ENCODE data around the gene BCL7B.

Gene BCL7B

GRCh38 chr7:73599916-73600315, 42.4 kb upstream of the BCL7B start:
- Histone ChIP-seq H3K4me3 (ENCODE audit: low read length) (no peak overlapping the region), H3K9me3 (ENCODE audit: control insufficient read depth, insufficient read depth, low read length) (no peaks in the 10 kb centered on the region), H3K36me3 (ENCODE audit: control insufficient read depth, low read length) (no peaks in the 10 kb centered on the region), H3K4me2 (ENCODE audit: low read length) (no peak overlapping the region), H4K20me1 (ENCODE audit: control insufficient read depth, insufficient read depth, low read depth, low read length) (no peaks in the 10 kb centered on the region), H3K9me2 (replicated peaks; ENCODE audit: control insufficient read depth, low read length) (no peaks in the 10 kb centered on the region), H3K79me2 (ENCODE audit: control insufficient read depth, low read length) (no peaks in the 10 kb centered on the region), H3F3A (ENCODE audit: control insufficient read depth, insufficient read depth) (no peaks in the 10 kb centered on the region), H3K27ac (ENCODE audit: low read depth, low read length) (no peak overlapping the region), H3K4me1 (ENCODE audit: control insufficient read depth, low read length) (no peaks in the 10 kb centered on the region), H3K27me3 (ENCODE audit: control insufficient read depth, low read length) (peaks cover 11% of the 10 kb centered on the region)
- TF ChIP-seq CTCF (IDR thresholded peaks at IDR 0.05; ENCODE audit: low read depth, low read length, poor library complexity, severe bottlenecking) (no peak), EZH2phosphoT487 (IDR thresholded peaks at IDR 0.05; ENCODE audit: borderline replicate concordance, low read length) (no peak)

- no peak overlapping the region for H3K27ac ChIP-seq (ENCODE audit: low read depth, low read length)
- H3K27me3 ChIP-seq (ENCODE audit: control insufficient read depth, low read length) = peaks cover 11% of the 10 kb centered on the region
- H3K9me2 ChIP-seq (replicated peaks; ENCODE audit: control insufficient read depth, low read length) = no peaks in the 10 kb centered on the region
- H3K79me2 ChIP-seq (ENCODE audit: control insufficient read depth, low read length) = no peaks in the 10 kb centered on the region
- no peak overlapping the region for H3K4me2 ChIP-seq (ENCODE audit: low read length)
- H3K4me1 ChIP-seq (ENCODE audit: control insufficient read depth, low read length) = no peaks in the 10 kb centered on the region
- H3K4me3 ChIP-seq (ENCODE audit: low read length) = no peak overlapping the region
- no peaks in the 10 kb centered on the region for H4K20me1 ChIP-seq (ENCODE audit: control insufficient read depth, insufficient read depth, low read depth, low read length)
- TF ChIP-seq CTCF (IDR thresholded peaks at IDR 0.05; ENCODE audit: low read depth, low read length, poor library complexity, severe bottlenecking) (no peak), EZH2phosphoT487 (IDR thresholded peaks at IDR 0.05; ENCODE audit: borderline replicate concordance, low read length) (no peak)
- no peaks in the 10 kb centered on the region for H3K9me3 ChIP-seq (ENCODE audit: control insufficient read depth, insufficient read depth, low read length)
- H3F3A ChIP-seq (ENCODE audit: control insufficient read depth, insufficient read depth) = no peaks in the 10 kb centered on the region
- no peaks in the 10 kb centered on the region for H3K36me3 ChIP-seq (ENCODE audit: control insufficient read depth, low read length)
Measured at GRCh38 chr7:73599151-73599882, 41.8 kb upstream of the BCL7B start.

- H3K9me3 ChIP-seq (ENCODE audit: control insufficient read depth, insufficient read depth, low read length) = no peaks in the 10 kb centered on the region
- no peak overlapping the region for H3K4me3 ChIP-seq (ENCODE audit: low read length)
- H3K27ac ChIP-seq (ENCODE audit: low read depth, low read length) = no peak overlapping the region
- H3K9me2 ChIP-seq (replicated peaks; ENCODE audit: control insufficient read depth, low read length) = no peaks in the 10 kb centered on the region
- no peaks in the 10 kb centered on the region for H3K36me3 ChIP-seq (ENCODE audit: control insufficient read depth, low read length)
- no peaks in the 10 kb centered on the region for H3K4me1 ChIP-seq (ENCODE audit: control insufficient read depth, low read length)
- no peak for TF ChIP-seq CTCF (IDR thresholded peaks at IDR 0.05; ENCODE audit: low read depth, low read length, poor library complexity, severe bottlenecking)
- TF ChIP-seq EZH2phosphoT487 (IDR thresholded peaks at IDR 0.05; ENCODE audit: borderline replicate concordance, low read length) = no peak
- H4K20me1 ChIP-seq (ENCODE audit: control insufficient read depth, insufficient read depth, low read depth, low read length) = no peaks in the 10 kb centered on the region
- H3K27me3 ChIP-seq (ENCODE audit: control insufficient read depth, low read length) = peaks cover 13% of the 10 kb centered on the region
- no peaks in the 10 kb centered on the region for H3F3A ChIP-seq (ENCODE audit: control insufficient read depth, insufficient read depth)
- H3K4me2 ChIP-seq (ENCODE audit: low read length) = no peak overlapping the region
- no peaks in the 10 kb centered on the region for H3K79me2 ChIP-seq (ENCODE audit: control insufficient read depth, low read length)
Measured at GRCh38 chr7:73597978-73598782, 40.7 kb upstream of the BCL7B start.

Measured in DOHH2 (cell line).